NCI-H1105 treated with DMSO at 0.1 percent for 48 hours (cell line): ENCODE data around the gene SPTLC3.

Experiments
- DNase-seq: peaks from one replicate; lab custom pipeline; 2025; lab: John Stamatoyannopoulos, UW

The SPTLC3 gene

DNA sequence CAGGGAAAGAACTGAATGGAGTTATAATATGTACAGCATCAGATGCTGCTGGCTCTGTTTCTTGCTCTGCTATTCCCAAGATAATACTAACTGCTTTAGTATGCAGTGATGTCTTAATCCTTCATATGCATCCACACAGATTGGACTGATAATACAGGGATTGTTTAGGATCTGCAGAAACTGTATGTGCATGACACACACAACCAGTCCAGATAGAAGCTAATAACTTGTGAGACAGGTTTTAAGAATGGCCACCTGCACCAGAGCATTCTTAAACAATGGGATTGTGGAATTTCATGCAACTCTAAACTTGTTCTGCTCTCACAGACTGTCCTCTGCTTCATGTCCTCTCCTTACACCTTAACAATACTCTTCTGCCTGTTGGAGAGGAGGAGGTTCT lies 90.9 kb downstream of the SPTLC3 start:
- no peak for DNase-seq

DNA sequence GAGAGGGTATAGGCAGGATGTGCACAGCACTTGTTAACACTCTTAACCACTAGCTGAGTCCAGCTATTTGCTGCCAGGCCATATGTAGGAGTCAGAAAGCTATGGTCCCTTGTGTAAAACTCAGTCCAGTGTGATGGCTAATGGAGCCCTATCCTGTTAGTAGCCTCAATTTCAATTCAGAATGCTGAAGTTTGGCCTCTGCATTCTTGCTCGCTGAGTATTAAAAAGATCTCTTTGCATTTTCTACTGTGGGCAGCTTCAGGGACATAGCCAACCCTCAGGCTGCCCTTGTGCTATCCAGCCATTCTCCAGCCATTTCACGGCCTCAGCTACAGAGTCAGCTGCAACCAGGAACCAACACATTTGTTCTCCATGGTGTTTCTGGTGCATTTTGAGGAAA lies 92.5 kb downstream of the SPTLC3 start:
- DNase-seq = no peak

DNA sequence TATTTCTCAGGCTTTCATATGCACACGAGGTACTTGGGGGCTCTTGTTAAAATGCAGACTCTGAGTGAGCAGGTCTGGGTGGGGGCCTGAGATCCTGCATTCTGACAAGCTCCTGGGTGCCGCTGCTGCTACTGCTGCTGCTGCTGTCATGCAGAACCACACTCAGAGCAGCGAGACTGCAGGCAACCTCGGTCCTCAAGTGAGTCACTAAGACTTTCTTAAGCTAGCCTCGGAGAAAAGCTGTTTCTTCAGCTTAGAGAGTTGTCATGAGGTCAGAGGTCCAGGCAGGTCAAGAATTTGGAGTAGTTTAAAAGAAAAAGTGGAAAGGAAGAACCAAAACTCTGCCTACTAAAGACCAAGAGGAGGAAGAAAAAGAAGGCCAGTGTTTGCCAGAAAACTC lies 92.9 kb downstream of the SPTLC3 start:
- no peak for DNase-seq

DNA sequence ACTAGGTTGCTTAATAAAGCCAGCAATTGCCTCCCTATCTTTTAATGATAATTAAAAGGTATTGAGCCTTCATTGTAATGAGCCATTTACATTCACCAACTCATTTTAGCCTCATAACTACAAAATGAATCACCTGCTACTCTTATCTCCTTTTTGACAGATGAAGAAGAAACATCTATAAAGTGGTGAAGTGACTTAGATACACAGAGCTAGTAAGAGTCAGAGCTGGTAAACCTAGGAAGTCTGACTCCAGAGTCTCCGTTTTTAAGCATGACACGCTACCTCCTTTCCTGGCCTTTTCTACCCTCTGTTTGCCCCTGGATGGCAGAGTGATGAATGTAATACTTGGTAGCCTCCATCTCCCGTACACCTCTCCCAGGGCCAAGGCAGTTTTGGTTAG lies 93.5 kb downstream of the SPTLC3 start:
- no peak for DNase-seq

DNA sequence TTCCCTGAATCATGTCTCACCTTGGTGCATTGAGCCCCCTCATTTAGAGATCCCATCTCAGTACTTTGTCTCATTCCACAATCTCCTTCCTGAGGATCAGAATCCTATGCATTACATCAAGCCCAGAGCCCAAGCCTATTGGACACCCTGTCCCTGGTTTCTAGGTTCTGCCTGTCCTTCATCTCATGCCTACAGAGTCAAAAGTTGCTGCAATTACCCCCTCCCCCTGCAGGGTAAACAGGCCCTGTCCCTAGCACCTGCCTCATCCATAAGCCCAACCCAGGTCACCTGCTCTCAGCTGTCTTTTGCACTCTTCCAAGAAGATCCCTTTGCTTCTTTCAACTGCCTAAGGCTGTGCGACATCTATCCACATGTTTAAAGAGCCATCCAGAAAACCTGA lies 93.9 kb downstream of the SPTLC3 start:
- DNase-seq = peak; percentile 3

DNA sequence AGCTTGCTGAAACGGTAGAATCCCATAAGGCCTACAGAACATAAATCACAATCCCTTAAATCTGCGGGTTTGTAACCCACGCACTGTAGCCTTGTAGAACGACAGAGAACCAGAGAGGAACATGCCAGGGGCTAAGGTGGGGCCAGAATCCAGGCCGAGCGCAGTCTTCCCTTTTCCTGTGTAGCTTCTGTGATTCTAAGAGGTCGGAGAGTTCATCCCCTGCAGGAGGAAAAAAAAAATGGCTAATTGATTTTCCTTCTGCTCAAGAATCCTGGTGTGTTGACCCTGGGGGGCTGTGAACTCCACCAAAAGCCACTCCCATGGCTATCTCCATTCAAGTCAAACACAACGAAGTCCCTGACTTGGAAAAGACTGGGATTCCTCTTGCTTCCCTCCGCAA lies 96.3 kb downstream of the SPTLC3 start:
- DNase-seq = no peak

DNA sequence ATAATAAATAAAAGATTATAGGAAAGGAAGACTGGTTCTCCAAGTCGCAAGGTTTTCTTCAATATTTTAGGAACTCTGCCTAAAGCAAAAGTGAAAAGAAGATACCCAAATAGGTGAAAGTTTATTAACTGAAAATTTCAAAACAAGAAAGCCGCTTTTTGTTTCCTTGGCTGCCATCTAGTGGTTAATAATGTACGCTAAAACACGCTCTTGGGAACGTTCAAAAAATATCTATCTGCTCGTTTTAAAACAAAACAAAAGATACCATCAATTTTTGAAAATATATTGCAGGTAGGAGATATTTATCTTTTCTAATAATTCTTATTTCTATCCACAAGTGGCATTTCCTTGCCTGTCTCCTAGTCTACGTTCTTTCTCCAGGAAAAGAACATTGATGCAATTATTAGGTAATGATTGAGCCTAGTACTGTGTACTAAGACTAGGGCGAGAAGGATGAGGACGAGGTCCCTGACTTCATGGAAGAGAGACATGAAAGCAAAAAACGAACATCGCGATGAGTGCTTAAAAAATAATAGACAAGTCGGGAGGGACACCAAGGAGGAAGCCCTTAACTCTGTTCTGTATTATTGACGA lies 97.2 kb downstream of the SPTLC3 start:
- peak; percentile 48 for DNase-seq

DNA sequence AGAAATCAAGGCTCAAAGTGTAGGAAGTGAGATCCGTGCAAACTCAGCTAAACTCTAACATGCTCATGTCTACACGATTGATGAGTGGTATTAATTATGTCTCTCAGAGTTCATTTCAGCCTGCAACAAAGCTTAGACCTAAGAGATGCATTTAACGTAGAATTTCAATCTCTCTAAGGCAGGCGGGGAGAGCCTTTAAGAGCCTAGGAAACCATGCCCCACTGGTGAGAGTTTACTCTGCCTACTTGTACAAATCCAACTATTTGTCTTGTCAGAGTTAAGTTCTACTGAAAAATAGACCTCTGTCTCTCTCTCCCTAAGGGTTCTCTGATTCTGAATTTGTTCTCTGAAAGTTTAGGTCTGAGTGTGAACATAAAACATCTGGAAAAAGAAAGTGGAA lies 100.9 kb downstream of the SPTLC3 start:
- no peak for DNase-seq

DNA sequence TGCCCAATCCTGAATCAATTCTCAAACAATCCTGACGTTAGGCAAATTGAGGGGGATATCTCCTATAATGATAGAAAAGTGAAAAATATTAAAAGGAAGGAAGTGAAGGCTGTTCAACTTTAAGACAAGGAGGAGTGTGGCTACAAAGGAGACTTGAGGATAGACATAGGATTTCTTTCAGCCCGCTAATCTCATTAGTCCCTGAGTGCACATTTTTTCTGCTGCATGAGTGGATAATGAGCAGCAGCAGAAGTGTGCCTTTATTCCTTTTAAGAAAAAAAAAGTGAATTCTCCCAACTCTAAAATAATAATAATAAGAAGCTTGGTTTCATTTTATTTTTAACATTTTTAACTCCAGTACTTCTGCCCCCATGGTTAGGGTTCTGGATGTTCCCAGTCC lies 102.0 kb downstream of the SPTLC3 start:
- no peak for DNase-seq

DNA sequence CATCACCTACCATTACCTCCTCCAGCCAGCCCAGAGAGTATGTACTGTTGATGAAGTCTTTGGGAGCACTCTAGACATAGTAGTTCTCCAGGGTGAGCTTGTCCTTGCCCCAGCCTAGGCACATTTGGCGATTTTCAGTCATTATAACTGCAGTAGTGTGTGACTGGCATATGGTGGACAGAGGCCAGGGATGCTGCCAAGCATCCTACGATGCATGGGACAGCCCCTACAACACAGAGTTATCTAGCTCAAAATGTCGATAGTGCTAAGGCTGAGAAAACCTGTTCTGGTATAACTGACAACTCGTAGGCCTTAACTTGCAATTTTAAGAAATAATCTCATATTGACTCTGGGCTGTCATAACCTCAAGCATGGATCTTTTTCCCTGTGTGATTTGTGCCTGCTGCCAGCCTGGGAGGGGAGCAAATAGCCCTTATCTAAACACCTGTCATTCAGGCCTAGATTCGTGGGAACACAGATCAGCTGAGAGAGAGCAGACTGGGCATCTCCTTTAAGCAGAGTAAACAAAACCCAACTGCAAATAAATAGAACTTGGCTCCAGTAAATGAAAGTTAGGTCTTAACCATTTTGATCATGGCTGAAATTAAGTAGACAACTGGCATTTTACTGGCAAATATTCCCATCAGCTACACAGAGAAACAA lies 102.6 kb downstream of the SPTLC3 start:
- DNase-seq = peak; percentile 64

DNA sequence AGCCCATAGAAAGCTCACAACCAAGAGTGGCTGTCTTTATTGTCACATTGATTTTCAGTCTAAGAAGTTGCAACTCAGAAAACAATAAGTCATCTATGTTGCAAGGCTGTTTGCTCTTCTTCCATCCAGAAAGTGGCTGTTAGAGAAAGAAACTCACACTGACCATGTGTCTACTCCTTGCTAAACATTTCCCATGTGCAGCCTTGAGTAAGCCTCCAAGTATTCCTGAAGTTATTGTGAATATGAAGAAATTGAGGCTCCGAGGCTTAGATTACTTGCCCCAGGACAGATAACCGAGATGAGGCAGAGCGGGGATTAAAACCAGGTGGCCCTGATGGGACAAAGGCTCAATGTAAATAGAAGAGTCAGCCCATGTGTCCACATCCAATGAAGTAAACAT lies 105.0 kb downstream of the SPTLC3 start:
- no peak for DNase-seq

DNA sequence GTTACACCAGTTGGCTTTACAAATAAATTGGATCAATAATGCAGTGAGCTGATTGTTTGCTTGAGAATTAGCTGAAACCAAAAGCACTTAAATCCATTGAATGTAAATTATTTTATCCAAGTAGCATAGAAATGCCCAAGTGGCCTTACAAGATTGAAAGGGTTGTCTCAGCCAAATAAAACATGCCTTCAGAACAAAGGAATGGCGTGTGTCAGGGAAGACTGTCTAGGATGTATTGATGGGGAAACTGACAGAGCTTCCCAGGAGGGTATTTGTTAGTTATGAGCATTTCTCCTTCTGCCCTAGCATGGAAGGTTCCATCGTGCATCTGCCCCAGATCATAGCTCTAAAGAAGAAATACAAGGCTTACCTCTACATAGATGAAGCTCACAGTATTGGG lies 108.4 kb downstream of the SPTLC3 start:
- DNase-seq = no peak

DNA sequence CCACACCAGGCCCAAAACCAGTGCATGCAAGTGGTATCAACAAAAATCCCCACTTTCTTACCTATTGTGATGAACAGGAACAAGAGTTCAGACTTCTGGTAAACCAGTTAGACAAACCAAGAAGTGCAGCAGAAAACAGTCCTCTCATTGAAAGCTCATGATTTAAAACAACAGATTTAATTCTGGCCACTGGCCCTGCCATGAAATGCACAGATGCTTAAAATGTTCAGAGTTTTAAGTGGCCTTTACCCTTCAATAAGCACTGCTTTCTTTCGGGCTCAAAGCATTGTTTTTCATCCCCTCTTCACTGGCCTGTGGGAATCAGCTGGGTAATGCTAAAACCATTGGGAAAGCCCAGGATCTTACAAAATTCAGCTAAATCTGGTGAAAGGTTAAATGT lies 109.9 kb downstream of the SPTLC3 start:
- no peak for DNase-seq

DNA sequence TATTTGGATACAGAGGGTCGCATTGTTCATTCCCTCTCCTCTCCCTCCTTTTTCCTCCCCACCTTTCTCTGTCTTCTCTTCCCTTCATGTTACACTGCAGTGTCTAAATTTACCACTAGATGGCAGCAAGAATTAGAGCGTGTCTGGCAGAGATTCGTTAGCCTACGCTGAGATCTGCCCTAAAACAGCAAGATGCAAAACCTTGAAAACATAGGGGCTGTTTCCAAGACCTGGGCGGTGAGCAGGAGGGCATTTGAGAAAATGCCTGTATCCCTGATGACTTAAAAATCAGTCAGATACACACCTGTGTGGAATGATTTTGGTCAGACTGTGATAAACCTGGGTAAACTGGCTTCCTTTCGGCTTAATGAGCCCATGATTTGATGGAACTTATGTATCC lies 110.8 kb downstream of the SPTLC3 start:
- DNase-seq = peak; percentile 71

DNA sequence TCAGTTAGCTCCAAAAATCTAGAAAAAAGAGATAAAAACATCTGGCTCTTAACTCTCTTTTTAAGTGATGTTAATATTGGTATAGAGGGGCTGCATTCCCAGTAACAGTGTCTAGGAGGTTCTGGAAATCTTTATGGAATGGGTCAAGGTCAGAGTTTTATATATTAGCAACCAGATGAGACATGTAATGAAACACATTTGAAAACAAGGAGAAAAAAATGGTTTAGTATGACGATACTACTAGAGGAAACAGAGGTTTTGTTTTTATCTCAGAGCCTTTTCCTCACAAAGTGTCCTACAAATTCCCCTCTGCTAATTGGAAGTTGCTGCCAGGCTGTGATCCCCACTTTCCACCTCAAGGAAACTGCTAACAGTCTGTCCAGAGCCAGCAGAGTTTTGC lies 111.7 kb downstream of the SPTLC3 start:
- no peak for DNase-seq

DNA sequence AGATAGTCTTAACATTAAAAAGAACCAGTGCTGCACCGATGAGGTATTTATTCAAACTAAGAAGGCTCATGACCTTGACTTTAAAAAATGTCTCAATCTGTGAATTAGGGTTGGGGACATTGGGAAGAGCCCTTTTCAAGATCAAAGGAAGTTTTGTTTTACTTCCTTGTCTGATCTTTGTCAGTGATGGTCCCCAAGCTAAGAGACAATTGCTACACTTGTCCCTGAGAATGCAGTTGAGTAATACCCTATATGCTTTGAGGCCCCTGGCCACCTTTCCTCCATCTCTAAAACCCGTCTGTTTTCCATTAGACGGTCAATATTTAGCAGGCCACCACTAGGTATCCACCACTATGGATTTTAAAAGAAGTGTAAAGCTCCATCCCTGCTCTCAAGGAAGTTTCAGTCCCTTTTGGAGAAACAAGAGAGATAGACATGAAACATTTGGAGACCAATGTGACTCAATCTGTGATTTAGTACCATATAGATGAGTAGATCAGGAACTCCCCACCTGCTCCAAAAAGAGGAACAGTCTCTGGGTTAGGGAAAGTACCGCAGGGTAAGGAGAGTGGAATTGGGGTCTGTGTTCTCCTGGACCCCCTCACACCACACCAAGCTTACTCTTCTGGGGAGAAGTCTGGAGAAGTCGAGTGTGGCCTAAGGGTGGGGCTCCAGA lies 113.2 kb downstream of the SPTLC3 start:
- DNase-seq = no peak

DNA sequence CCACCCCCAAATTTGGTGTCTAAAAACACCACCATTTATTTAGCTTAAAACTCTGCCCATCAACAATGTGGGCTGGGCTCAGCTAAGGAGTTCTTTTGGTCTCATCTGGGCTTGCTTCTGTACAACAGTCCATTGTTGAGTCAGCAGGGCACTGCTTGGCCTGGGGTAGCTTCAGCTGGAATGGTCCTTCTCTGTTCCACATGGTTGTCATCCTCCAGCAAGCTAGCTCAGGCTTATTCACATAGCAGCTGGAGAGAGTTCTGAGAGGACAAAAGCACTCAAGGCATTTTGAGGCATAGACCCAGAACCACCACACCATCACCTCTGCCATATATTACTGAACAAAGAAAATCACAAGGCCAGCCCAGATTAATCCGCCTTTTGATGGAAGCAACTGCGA lies 116.7 kb downstream of the SPTLC3 start:
- no peak for DNase-seq

DNA sequence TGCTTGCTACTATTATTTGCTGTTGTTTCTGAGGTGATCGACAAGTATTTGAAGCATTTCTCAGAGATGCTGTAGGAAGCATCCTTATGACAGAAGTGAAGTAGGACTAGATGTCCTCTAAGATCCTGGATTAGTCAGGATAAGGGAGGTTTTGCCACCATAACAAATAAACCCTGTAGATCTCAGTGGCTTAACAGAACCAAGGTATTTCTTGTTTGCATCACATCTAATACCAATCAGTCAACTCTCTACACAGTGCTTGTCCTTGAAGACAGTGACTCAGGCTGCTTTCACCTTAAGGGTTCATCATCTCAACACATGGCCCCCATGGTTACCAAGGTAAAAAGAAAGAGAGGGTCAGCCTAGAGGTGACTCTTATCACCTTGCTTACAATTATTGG lies 119.4 kb downstream of the SPTLC3 start:
- DNase-seq = no peak

DNA sequence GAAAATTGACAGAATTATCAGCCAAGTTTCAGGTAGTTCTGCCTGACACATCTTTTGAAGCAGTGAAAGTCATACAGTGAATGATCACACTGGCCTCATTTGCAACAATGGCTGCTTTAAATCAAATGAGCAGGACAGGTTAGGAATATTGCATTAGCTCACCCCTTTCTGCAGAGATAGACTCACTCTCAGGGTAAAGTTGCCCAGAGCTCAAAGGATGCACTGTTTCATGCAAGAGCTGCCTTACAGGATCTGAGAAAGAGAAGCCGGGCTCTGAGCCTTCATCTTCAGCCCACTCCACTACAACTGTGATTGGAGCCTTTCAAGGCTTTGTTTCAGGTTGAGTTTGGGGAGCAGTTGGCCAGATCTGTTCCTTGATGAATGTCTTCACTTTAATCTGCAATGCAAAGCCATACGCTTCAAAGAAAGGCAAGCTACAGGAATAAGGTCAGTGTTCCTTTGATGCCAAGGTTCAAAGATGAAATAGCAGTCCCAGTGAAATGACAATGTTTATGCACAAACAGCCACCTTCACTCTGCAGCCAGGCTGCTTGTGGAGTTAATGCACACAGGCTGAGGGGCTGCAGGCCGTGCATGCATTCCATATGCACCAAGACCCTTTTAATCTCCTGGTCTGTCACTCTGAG lies 121.4 kb downstream of the SPTLC3 start:
- DNase-seq = no peak

DNA sequence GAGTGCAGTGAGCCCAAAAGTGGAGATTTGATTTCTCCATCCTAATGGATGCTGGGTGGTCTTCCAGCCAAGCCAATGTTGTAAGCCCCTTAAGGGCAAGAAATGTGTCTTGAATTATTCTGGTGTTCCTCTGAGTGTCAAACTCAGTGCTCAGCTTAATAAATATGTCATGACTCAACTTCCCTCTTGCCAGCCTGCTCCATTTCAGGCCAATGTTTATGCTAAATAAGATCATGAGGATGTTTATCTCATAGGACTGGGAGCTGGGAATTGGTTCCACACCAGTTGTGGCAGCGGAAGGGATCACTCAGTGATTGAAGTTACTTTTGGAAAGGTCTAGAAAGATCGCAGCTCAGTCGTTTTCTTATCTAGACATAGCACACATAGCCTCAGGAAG lies 121.9 kb downstream of the SPTLC3 start:
- DNase-seq = no peak

DNA sequence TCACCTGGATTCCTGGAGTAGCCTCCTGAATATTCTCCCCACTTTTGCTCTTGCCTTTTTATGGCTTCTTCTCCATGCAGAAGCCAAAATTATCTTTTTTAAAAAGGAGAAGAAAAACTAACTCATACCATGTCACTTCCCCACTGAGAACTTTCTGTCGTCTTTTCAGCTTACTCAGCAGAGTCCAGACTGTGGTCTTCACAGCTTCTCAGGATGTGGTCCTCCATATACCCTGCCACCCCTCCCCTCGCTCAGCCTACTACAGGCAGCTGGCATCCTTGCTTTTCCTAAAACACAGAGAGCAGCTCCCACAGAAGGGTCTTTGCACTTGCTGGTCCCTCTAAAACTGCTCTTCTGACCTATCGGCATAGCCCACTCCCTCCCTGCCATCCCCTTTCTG lies 122.9 kb downstream of the SPTLC3 start:
- DNase-seq = no peak

DNA sequence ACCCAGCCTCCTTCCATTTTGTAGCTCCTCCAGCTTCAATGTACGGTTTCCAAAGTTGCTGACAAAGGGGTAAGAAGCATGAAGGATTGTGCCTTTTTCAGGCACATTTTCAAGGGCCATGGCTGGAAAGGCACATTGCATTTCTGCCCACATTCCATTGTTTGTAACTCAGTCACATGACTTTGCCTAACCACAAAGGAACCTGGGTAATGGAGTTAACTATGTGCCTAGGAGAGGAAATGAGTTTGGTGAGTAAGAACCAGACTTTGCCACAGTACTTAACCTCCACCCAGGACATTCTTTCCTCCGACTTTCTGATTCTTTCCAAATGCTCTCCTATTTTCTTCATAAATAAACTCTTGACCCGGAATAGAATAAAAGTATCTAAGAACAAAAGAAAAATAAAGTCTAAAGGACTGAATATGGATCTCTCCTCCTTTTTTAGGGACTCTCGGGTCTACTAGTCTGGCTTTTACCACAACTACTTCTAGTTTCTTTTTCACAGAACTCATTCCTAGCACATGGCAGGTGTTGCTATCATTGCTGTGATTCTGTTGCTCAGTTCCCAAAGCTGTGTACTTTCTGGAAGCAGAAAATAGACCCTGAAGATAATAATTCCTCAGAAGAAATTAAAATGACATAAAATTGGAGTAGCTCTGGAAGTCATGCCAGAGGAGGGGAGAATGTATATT lies 130.8 kb downstream of the SPTLC3 start:
- no peak for DNase-seq

DNA sequence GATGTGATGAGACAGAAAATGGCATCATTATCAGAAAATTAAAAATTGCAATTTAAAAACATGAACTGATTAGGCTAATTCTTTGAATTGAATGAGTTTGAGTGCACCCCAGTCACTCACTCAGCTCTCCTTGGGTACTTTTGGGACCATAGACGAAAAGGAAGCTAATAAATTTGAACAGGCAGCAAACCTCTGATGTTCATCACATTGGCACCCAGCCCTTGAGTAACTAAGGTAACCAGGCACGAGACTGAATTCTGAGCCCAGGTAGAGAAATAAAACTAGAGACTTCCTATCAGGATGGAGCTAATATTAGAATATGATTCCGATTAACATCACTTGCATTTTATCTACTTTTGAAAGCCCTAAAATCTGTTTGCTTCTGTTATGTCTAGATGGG lies 131.4 kb downstream of the SPTLC3 start:
- no peak for DNase-seq
